ENCODE results near the gene NFIA.

GRCh38 chr1:61379693-61380092, 297.3 kb downstream of the NFIA start:
- no peak for TF ChIP-seq CTCF (IDR thresholded peaks at IDR 0.05)
- no peak for TF ChIP-seq POLR2A (IDR thresholded peaks at IDR 0.05)

Measured in esophagus squamous epithelium (tissue), 4 donors.